Activated T-helper 1 cell treated with anti-CD3 and anti-CD28 coated beads, Interleukin-12 subunit alpha, Interleukin-12 subunit beta, Interleukin-2, Interleukin-4 antibody, amounts not matched to agents 30 ng/mL and 10 ng/mL and 1 ng/mL, durations not matched to agents 14 hours and 24 hours and 36 hours (primary cell): Measurements from ENCODE around the gene DLX3. TPM values are rescaled to one million over a fixed set of nuclear protein-coding genes. Genes with fewer than 3 reads are reported as not detected.

Source experiments
- DNase-seq: peaks from one replicate; pipeline ENCODE4 v3.0.0; 2021; ENCODE audit warnings: low spot score
- H3K27ac Mint-ChIP-seq: one replicate; pipeline ENCODE4 v1.8.0; 2021; ENCODE audit warnings: mild to moderate bottlenecking, mixed read lengths
- H3K27me3 Mint-ChIP-seq: one replicate; pipeline ENCODE4 v1.8.0; 2022; ENCODE audit warnings: mild to moderate bottlenecking, moderate library complexity, mixed read lengths; ENCODE audit not compliant: insufficient read depth
- H3K36me3 Mint-ChIP-seq: one replicate; pipeline ENCODE4 v1.8.0; 2021; ENCODE audit warnings: low read depth, mixed read lengths
- H3K4me1 Mint-ChIP-seq: one replicate; pipeline ENCODE4 v1.8.0; 2021; ENCODE audit warnings: low read depth, mixed read lengths
- H3K4me3 Mint-ChIP-seq: one replicate; pipeline ENCODE4 v1.8.0; 2021; ENCODE audit warnings: mild to moderate bottlenecking, moderate library complexity, mixed read lengths
- H3K9me3 Mint-ChIP-seq: one replicate; pipeline ENCODE4 v1.8.0; 2021; ENCODE audit warnings: mixed read lengths
- intact Hi-C: fragments of 100-400 bp; cut with micrococcal nuclease; formaldehyde crosslinking; loops from one replicate; pipeline ENCODE4 v1.15.1; 2024
- total RNA-seq: library from RNA; stranded (reverse); gene quantifications from 2 replicates; pipeline ENCODE4 v1.2.3, GENCODE V29; 2022

The DLX3 gene
- total RNA-seq, 1 donor from 2014 or later: not detected

- peak overlapping the region; percentile 70 for H3K27ac Mint-ChIP-seq
- H3K4me3 Mint-ChIP-seq: no peak overlapping the region
- DNase-seq: no peak
- intact Hi-C loops: loop anchor here (10.0 kb wide), 1 partner anchor 970 kb away; the partner anchor contains the start of gene IGF2BP1
- H3K36me3 Mint-ChIP-seq: peaks cover 6% of the 10 kb centered on the region
- H3K27me3 Mint-ChIP-seq: peaks cover 70% of the 10 kb centered on the region
- H3K9me3 Mint-ChIP-seq: no peaks in the 10 kb centered on the region
- H3K4me1 Mint-ChIP-seq: peaks cover 17% of the 10 kb centered on the region
Observed at GRCh38 chr17:49964303-49964768, 30.7 kb downstream of the DLX3 start.

- DNase-seq: no peak
- Mint-ChIP-seq H3K9me3 (no peaks in the 10 kb centered on the region), H3K27me3 (peaks cover 65% of the 10 kb centered on the region), H3K36me3 (peaks cover 6% of the 10 kb centered on the region), H3K4me1 (peaks cover 17% of the 10 kb centered on the region), H3K4me3 (peak overlapping the region; percentile 11), H3K27ac (peak overlapping the region; percentile 70)
- intact Hi-C loops: loop anchor here (10.0 kb wide), 1 partner anchor 969 kb away; the partner anchor contains the start of gene IGF2BP1
Observed at GRCh38 chr17:49963626-49964302, 31.3 kb downstream of the DLX3 start.

DNA sequence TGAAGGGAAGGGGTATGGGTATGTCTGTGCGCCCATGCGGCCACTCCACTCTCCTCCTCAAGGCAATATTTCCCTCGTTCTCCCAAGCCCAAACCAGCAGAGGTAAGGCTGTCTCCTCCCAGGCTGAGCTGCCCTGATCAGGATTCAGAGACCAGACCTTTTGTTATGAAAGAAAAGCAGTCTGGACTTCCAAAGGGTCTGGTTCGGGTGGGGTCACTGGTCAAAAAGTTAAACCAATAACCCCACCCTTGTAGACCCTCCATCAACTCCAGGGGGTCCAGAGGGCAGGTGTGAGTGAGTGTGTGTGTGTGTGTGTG, 31.8 kb downstream of the DLX3 start:
- H3K4me3 Mint-ChIP-seq: no peak overlapping the region
- peaks cover 6% of the 10 kb centered on the region for H3K36me3 Mint-ChIP-seq
- intact Hi-C loops: loop anchor here (10.0 kb wide), 1 partner anchor 968 kb away; the partner anchor contains the start of gene IGF2BP1
- H3K4me1 Mint-ChIP-seq: peaks cover 17% of the 10 kb centered on the region
- H3K27ac Mint-ChIP-seq: no peak overlapping the region
- H3K27me3 Mint-ChIP-seq: peaks cover 64% of the 10 kb centered on the region
- no peaks in the 10 kb centered on the region for H3K9me3 Mint-ChIP-seq
- DNase-seq: no peak

DNA sequence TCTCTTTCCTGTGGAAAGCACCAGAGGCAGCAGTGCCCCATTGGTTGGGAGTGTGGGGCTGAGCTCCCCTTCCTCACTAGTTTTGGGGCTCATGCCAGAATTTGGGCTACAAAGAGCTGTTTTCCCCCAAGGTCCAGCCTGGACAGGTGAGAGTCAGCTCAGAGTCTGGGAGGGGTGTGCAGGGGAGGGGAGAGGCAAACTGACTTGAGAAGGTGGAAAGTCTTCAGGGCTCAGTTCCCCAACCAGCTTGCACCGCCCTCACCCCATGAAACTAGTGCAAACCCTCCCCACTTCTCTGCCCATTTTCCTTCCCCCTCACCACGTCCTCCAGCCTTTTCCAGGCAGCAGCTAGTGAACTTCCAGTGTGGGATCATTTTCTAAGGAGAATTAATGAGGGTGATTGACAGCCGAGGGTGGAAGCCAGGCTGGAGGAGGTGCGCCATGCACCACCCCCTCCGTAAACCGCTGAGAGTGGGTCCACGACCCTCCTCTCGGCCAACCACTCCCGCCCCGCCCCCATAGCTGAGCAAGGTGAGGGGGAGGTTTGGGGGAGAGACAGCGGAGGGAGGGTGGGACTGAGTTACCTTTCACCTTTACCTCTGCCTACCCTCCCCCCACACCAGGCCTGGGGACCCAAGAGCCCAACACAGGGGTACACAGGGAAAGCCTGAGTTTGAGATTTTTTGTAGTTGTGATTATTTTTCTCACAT, 32.3 kb downstream of the DLX3 start:
- intact Hi-C loops: loop anchor here (10.0 kb wide), 1 partner anchor 968 kb away; the partner anchor contains the start of gene IGF2BP1

GRCh38 chr17:49959183-49959935, 35.7 kb downstream of the DLX3 start:
- peaks cover 9% of the 10 kb centered on the region for H3K4me1 Mint-ChIP-seq
- no peak overlapping the region for H3K27ac Mint-ChIP-seq
- no peaks in the 10 kb centered on the region for H3K9me3 Mint-ChIP-seq
- no peak for DNase-seq
- intact Hi-C loops: no loop called here
- H3K4me3 Mint-ChIP-seq: no peak overlapping the region
- peaks cover 30% of the 10 kb centered on the region for H3K27me3 Mint-ChIP-seq
- H3K36me3 Mint-ChIP-seq: peaks cover 3% of the 10 kb centered on the region

More for the DNA sequence above, 32.3 kb downstream of the DLX3 start:
- Mint-ChIP-seq H3K4me3 (no peak overlapping the region), H3K36me3 (peaks cover 6% of the 10 kb centered on the region), H3K4me1 (peaks cover 17% of the 10 kb centered on the region), H3K9me3 (no peaks in the 10 kb centered on the region), H3K27ac (no peak overlapping the region), H3K27me3 (peaks cover 59% of the 10 kb centered on the region)
- no peak for DNase-seq

DNA sequence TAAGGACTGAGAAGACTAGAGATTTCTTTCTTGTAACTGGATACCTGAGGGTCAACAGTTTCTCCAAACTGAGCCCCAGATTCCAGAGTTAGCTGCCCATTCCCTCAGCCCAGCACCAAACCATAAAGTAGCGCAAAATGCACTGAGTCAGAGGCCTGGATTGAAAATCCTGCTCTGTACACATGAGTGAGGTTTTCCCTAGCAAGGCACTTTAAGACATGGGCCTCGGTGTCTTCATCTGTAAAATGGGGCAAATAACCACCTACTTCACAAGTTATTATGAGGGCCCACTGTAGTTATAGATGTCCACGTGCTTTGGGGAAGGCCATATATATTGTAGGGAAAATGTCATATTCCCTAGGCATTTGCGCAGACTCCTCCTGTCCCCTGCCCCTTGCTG, 36.3 kb downstream of the DLX3 start:
- H3K36me3 Mint-ChIP-seq: no peaks in the 10 kb centered on the region
- no peak overlapping the region for H3K27ac Mint-ChIP-seq
- peaks cover 25% of the 10 kb centered on the region for H3K27me3 Mint-ChIP-seq
- no peaks in the 10 kb centered on the region for H3K9me3 Mint-ChIP-seq
- H3K4me3 Mint-ChIP-seq: no peak overlapping the region
- DNase-seq: no peak
- H3K4me1 Mint-ChIP-seq: peaks cover 5% of the 10 kb centered on the region
- intact Hi-C loops: no loop called here

- no peaks in the 10 kb centered on the region for H3K4me1 Mint-ChIP-seq
- no peaks in the 10 kb centered on the region for H3K9me3 Mint-ChIP-seq
- H3K27me3 Mint-ChIP-seq: peaks cover 22% of the 10 kb centered on the region
- intact Hi-C loops: no loop called here
- H3K27ac Mint-ChIP-seq: no peak overlapping the region
- no peaks in the 10 kb centered on the region for H3K36me3 Mint-ChIP-seq
- H3K4me3 Mint-ChIP-seq: no peak overlapping the region
- no peak for DNase-seq
Observed at GRCh38 chr17:49957350-49957749, 37.7 kb downstream of the DLX3 start.

DNA sequence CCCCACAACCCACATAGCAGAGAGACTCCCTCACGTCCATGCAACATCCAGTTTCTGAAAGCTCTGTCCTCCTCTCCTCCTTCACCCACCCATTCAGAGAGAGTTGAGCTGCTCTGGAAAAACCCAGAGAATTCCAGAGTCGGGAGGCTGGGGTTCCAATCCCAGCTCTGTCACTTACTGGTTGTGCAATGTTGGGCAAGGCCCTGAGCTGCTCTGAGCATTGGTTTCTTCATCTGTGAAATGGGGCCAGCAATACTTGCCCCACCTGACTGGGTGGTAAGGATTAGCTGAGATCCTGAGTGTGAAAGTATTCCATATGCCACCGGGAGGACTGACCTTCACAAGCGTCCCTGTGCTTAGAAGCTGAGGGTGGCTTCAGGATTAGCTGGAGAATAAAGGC, 38.2 kb downstream of the DLX3 start:
- H3K9me3 Mint-ChIP-seq: no peaks in the 10 kb centered on the region
- no peak overlapping the region for H3K27ac Mint-ChIP-seq
- no peak for DNase-seq
- H3K27me3 Mint-ChIP-seq: peaks cover 20% of the 10 kb centered on the region
- intact Hi-C loops: no loop called here
- no peak overlapping the region for H3K4me3 Mint-ChIP-seq
- H3K4me1 Mint-ChIP-seq: no peaks in the 10 kb centered on the region
- H3K36me3 Mint-ChIP-seq: no peaks in the 10 kb centered on the region

GRCh38 chr17:49955157-49955556, 39.9 kb downstream of the DLX3 start:
- DNase-seq: no peak
- Mint-ChIP-seq H3K36me3 (no peaks in the 10 kb centered on the region), H3K4me1 (no peaks in the 10 kb centered on the region), H3K4me3 (no peak overlapping the region), H3K9me3 (no peaks in the 10 kb centered on the region), H3K27ac (no peak overlapping the region), H3K27me3 (peaks cover 13% of the 10 kb centered on the region)
- intact Hi-C loops: no loop called here

DNA sequence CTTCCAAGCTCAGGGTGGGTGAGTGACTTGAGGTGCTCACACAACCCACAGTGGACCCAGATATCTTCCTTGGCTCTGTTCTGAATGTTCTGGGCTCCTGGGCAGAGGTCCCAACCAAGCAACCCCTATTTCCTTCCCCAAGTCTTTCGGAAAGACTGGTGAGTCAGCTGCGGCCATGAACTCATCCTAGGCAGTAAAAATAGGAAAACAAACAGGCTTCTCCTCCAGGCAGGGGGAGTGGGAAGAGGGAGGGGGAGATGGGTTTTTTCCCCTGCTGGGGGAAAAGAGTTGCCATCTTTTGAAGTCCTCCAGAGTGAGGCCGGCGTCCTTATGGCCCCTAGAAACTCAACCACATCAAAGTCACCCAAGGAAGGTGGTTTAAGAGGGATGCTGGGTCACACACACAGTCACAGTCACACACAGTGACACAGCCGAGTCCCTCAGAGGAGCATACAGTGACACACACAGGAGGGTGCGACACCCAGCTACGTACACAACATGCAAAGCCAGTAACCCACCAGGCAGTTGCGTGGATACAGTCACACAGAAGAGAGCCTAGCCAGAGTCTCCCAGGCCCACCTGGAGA, 42.0 kb downstream of the DLX3 start:
- Mint-ChIP-seq H3K9me3 (no peaks in the 10 kb centered on the region), H3K27ac (no peak overlapping the region), H3K4me3 (no peak overlapping the region), H3K27me3 (peaks cover 13% of the 10 kb centered on the region), H3K4me1 (no peaks in the 10 kb centered on the region), H3K36me3 (no peaks in the 10 kb centered on the region)
- intact Hi-C loops: loop anchor here (1.0 to 2.0 kb wide), 3 partner anchors 43 to 92 kb away; no protein-coding TSS in a partner anchor
- DNase-seq: no peak

DNA sequence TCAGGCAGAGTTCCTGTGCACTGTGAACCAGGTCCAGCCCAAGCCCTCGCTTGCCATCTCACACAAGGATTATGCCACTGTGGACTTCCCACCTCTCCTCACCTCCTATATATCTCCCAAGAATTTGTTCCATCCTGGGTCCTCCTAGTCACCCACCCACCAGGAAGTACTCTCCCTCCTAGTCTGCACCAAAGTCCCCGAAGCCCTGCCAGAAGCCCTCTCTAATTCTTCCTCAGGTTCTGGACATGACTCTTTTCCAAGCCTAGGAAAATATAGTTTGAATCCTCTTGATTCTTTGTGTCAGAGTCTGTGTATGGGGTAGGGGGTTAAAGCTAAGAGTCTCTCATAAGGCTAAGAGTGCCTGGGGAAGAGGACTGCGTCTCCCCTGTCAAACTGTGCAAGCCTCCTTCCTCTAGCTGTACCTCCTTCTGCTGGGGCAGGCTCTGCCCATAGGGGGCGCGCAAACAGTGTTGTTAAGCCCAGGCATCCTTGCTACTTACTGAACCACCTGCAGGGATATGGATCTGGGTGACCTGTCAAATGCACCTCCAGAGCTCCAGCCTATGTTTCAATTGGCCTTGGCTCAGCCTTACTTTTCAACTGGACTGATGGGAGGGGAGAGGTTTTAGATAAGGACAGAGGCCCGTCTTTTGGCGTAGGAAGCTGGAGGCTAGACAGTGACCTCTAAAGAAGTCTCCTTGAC, 42.7 kb downstream of the DLX3 start:
- Mint-ChIP-seq H3K4me1 (no peaks in the 10 kb centered on the region), H3K9me3 (no peaks in the 10 kb centered on the region), H3K27me3 (peaks cover 13% of the 10 kb centered on the region), H3K4me3 (no peak overlapping the region), H3K36me3 (no peaks in the 10 kb centered on the region), H3K27ac (no peak overlapping the region)
- DNase-seq: peak; percentile 66
- intact Hi-C loops: loop anchor here (1.0 to 2.0 kb wide), 3 partner anchors 44 to 91 kb away; no protein-coding TSS in a partner anchor
